HG02840 (cell line): ENCODE measurements around the gene TENM4.

ENCODE experiments used
- ATAC-seq: cut with Tn5 transposase; IDR thresholded peaks from one replicate; pipeline ENCODE4 v1.9.1; 2021; ENCODE audit warnings: mild to moderate bottlenecking, moderate library complexity, moderate number of reproducible peaks; ENCODE audit not compliant: unreplicated experiment, low FRiP score

Gene TENM4

GRCh38 chr11:79440571-79441460, at the start of gene TENM4:
Gene TENM4 (minus strand): TSS chr11:79441030. CDS start chr11:79069944, 371,086 bp downstream.
- ATAC-seq, result no peak

DNA sequence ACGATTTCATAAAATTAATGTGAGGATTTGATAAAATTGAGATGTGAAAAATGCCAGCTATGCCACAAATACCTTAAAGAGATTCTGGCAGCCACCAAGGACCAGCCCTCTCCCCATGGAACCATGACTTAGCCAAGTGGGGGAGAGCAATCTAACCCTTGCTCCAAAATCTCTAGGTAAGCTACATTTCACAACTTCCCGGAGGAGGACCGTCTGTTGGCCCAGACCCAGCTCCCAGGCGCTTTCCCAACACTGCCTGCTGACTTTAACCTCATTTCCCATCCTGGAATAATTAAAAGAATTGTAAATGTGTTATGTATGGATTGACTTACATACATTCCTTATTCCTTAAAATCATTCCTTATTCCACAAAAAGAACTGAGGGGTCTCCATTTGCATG, 47.5 kb upstream of the TENM4 start:
- ATAC-seq, result no peak

DNA sequence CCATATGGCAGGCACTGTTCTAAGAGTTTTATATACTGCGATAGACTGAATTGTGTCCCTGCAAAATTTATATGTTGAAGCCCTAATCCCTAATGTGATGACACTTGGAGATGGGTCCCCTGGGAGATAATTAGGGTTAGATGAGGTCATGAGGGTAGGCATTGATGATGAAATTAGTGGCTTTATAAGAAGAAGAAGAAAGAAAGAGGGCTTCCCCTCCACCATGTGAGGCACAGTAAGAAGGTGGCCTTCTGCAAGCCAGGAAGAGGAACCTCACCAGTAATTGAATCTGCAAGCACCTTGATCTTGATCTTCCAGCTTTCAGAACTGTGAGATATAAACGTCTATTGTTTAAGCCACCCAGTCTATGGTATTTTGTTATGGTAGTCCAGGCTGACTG, 46.6 kb upstream of the TENM4 start:
- no peak for ATAC-seq

DNA sequence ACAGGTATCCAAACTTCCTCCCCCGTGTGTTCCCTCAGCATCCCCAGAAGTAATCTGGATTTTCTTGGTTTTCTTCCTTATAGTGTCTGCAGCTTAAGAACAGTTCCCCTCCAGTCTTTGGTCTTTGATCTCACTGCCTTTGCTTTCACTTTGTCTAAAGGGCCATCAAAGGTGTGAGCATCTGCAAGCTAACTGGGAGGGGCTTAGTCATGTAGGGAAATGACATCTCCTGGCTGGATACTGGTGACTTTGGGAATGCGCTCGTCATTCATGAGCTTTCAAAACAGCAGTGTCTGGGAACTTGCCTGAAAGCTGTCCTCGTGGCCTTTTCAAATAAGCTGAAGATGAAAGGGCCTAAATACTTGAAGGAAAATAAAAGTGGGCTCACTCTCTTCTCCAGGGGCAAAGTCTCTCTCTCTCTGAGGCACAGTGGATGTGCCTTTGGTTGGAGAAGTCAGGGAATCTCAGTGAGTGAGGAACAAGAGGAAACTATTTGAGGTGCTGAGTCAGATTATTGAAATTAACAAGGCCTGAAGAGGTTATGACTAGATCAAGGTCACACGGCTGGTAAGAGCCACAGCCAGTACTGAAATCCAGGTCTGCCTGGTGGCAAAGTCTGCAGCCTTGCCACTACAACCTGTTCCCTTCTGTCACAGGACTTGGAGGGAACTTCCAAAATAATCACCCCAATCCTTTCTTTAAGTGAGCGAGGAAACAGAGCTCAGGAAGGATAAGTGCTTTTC, 45.6 kb upstream of the TENM4 start:
- no peak for ATAC-seq

DNA sequence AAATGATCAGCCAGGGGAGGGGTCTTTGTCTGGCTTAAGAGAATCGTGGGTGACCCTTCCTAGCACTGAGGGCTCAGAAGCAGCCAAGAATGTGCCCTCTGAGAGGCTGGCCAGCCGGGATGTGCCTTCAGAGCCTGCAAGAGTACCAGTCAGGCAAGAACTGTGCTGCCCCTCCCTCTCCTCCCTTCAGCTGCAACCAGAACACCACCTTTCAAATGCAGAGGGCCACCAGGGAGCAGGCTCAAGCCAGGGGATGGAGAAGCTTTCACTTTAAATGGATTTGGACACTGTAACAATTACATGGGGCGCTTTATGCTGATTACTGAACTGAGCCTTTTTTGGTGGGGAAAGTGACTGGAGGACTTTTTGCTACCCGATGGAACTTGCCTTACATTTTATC, 44.9 kb upstream of the TENM4 start:
- no peak for ATAC-seq

GRCh38 chr11:79484872-79485271, 44.0 kb upstream of the TENM4 start:
- no peak for ATAC-seq

DNA sequence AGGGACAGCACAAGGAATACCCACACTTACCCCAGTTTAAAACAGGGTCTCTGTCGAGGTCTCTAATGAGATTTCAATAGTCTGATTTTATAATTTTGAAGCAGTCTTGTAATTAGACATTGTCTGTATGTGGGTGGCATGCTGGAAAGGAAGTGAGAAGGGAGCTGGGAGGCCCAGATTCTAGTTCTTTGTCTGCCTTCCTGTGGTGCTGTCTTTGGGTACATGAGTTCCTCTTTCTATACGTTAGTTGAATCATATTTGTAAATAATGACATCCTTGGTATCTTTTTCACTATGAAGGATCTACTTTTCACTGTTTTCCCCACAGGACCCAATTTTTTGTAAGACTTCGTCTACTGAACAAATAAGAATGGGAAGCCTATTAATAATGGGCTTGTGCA, 42.0 kb upstream of the TENM4 start:
- ATAC-seq, result peak; percentile 79

DNA sequence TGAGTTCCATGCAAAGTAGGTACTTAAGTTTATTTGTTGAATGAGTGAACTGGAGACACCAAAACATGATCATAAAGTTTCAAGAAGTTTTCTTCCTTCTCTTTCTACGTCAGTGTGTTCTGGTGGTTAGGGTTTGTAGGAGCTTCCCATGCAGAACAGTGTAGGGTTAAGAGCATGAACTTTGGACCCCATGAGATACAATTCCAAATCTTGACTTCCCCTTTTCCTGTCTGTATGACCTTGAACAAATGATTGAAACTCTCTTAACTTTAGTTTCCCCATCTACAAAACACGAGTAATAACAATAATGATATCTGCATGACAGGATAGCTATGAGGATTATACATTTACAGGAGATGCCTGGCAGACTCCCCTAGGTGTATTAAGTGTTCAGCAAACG, 41.0 kb upstream of the TENM4 start:
- ATAC-seq, result peak; percentile 46

DNA sequence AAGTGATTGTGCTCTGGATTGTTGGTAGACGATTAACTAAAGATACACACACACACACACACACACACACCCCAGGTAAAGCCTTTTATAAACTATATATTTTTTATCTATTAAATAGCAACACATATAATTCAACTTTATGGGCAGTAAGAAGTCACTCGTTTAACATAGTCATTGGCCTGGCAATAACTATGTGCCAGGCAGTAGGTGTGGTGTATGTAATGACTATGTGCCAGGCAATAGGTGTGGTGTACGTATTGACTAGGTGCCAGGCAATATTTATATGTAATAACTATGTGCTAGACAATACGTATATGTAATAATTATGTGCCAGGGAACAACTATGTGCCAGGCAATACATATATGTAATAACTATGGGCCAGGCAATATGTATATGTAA, 40.0 kb upstream of the TENM4 start:
- no peak for ATAC-seq

DNA sequence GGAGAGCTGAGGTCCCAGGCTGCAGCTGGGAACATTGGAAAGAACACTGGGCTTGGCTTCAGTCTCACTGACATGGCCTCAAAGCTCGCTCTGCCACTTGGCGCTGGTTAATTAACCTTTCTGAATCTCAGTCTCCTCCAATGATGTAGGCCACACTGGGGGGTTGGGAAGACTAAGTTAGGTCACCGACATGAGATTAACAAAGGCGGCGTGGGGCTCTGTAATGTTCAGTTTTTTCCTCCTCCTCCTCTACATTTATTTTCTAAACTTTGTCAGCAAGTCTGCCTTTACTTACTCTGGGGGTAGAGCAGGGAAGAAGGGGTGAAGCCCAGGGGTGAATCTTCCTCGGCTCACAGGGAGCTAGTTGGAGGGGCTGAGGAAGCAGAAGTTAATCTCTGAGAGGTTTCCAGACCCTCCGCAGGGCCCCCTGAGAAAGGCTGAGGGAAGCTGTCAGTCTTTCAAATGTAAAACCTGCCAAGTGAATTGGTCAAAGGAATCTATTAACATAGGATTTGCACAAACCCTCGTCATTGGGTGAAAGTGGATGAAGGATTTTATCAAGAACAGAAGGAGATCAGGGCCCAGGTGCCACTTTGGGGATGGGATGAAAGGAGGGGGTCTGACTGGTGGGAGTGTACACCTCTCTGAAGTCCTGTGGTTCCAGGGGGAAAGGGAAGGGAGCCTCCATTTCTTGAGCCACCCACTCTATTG, 32.1 kb upstream of the TENM4 start:
- ATAC-seq, result no peak

DNA sequence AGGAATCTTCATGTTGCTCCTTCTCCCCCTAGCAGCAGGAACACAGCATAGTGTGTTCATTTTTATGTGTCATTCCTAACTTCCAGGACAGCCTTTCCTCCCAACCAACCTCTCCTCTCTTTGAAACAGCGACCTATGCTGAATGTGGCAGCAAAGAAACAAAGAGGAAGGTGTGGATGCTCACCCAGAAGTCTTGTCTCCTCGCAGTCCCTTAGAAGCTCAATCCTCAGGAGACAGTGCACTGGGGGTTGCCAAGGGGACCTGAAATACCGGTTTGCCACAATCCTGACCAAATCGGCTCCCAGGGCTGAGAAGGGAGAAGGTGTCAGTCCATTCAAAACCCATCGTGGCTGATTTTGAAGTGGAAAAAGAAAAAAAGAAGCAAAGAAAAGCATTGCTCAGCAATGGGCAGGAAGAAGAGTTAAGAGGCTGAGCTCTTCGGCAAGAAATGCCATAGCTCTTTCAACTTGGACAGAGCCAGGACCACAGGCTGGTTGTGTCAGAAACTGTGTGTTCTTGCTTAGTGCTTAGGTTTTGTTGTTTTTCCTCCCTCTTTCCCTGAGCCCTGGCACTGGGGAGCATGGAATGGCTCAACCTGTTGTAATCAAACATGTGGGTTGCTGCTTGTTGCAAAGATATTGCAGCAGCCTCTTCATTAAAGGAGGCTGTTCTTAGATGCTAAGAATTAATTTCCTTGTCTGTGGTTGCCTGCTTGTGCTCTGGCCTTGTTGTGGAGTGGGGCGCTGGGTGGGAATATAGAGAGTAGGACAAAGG, 30.4 kb upstream of the TENM4 start:
- ATAC-seq, result no peak

- ATAC-seq, result no peak
These were observed 29.3 kb upstream of the TENM4 start for GRCh38 chr11:79470161-79470560.

GRCh38 chr11:79467761-79468160, 26.9 kb upstream of the TENM4 start:
- no peak for ATAC-seq

GRCh38 chr11:79466411-79466810, 25.6 kb upstream of the TENM4 start:
- ATAC-seq, result no peak

GRCh38 chr11:79465160-79465559, 24.3 kb upstream of the TENM4 start:
- ATAC-seq, result no peak

DNA sequence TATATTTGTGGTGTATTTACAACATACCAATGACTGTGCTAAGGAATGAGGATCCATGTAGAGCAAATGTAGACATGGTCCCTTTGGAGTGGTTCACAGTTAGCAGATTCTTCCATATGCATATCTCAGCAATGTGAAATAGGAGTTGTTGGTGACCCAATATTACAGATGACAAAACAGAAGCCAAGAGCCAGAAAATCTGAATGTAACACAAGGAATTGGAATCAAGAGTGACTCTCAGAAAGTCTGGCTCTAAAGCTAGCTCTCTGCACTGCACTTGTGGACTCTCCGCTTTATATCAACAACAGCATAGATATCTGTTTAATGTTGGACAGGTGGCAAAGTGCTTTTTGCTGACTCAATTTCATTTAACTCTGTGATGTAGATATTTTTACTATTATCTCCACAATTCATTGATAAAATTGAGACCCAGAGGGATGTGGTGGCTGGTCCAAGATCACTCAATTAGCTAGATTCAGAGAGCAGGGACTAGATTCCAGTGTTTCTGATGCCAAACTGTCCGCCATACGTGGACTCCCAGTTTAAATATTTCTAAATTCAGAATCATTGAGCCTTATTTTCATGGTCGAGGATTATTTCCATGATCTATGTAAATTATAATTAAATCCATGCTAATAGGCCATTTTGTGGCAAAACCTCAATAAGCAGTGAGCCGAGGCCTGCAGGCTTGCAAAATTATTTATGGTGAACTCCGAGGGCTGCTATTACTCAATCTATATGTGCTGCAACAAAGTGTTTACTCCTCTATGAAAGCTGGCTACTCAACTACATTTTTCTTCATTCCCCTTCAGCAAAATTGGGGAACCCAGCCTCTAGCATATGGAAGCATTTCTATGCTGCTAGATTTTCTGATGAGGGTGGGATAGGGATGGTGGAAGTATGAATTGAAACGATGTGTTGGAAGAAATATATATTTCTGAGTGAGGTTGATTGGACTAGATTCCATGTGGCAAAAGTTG, 21.1 kb upstream of the TENM4 start:
- ATAC-seq, result no peak

GRCh38 chr11:79461144-79461543, 20.3 kb upstream of the TENM4 start:
- no peak for ATAC-seq

DNA sequence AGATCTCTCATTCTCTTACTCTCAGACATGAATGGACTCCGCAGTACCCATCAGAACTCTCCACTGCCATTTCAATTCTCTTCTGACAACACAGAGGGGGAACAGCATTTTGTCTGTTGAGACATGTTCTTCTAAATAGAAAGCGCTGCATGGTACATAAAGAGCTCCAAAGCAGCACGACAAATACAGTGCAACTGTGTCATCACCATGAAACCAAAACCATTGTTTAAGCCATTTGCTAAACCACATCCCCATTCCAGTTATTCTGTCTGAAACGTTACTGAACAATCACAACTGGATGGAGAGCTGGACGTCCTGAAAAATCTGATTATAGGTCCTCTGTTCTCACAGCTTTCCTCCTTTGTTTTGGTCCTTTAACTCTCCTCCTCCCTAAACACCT, 17.9 kb upstream of the TENM4 start:
- no peak for ATAC-seq

DNA sequence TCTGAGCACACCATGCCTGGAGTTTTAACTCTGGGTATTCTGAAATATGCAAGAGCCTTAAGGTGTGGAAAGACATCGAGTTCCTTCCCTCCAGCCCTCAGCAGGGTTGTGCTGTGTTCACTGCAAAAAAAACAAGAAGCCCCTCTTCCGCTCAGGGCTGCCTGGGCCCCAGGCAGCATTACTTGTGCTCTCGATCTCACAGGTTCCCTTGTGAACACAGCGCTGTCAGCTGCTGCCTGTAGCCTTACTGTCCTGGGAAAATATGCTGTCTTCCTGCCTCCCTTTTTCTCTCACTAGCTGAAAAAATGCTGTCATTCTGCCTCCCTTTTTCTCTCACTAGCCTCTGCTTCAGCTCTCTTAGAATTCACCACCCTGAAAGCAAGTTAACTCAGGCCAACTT, 15.7 kb upstream of the TENM4 start:
- ATAC-seq, result no peak
